ENCODE results near the gene NDUFAB1. TPM values are rescaled to one million over a fixed set of nuclear protein-coding genes. Genes with fewer than 3 reads are reported as not detected.

The NDUFAB1 gene
- polyA plus RNA-seq, 1 of the 3 experiments (the other 2 are of a cell fraction) = 187 TPM

- POLR2A ChIA-PET = no interaction called here
These were observed 29.4 kb downstream of the NDUFAB1 start for GRCh38 chr16:23566724-23567123.

DNA sequence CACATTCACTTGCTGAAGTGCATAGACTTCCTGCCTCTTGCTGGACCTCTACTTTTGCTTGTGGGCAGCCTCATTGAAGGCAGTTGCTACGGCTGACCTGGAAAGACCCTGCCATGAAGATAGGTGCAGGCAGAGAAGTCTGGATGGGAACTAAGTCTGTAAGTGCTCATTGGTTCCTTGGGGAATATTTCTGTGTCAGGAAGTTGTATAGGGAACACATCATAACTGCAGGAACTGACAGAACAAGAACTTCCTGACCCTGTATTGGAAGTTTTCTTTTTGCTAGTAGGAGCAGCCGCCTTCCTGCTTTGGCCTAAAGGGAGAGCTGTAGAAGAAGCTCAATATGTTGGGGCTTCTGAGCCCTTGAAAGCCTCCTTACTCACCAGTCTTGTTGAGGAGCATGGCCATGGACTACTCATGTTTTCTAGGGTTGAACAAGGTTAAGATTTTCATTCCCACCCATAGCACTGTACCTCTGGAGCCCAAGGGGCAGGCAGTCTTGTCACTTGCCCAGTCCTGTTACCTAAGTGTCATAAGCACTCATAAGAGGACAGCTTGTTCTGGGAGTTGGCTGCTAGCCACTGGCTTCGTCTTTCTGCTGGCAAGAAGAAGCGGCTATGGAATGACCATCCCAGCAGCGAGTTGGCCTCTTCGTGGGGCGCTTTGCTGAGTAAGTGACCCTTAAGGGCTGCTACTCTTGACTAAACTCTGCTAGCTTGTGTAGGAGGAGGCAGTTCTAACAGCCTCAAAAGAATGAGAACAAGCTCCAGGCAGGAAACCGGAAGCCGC is 31.3 kb downstream of the NDUFAB1 start:
- H3K9me3 ChIP-seq = no peaks in the 10 kb centered on the region
- DNase-seq = no peak
- H2AFZ ChIP-seq (ENCODE audit: low read depth) = no peak overlapping the region
- H3K9me2 ChIP-seq = no peaks in the 10 kb centered on the region
- ChIA-PET POLR2A (no interaction called here), CTCF (no interaction called here)
- no peak overlapping the region for H3K27ac ChIP-seq (ENCODE audit: low read depth in 2 of 2, low read length in 1 of 2)
- H3K4me1 ChIP-seq (ENCODE audit: control insufficient read depth in 1 of 2, insufficient read depth in 2 of 2, low read depth in 1 of 2, low read length in 1 of 2) = peaks cover 0 to 2% of the 10 kb centered on the region in 2 experiments; a peak in 3 of 4 replicates
- no peaks in the 10 kb centered on the region; the same call in none of the 2 replicates for H4K20me1 ChIP-seq (ENCODE audit: insufficient read depth)
- WGBS (ENCODE audit: low lambda C conversion rate) = 91% methylated on average over 9 of the region's 9 CpGs
- no peak overlapping the region for H3K4me3 ChIP-seq (ENCODE audit: low read depth in 2 of 2, low read length in 1 of 2)
- peaks cover 45% of the 10 kb centered on the region for H3K79me2 ChIP-seq (ENCODE audit: insufficient read depth)
- H3K9ac ChIP-seq = no peak overlapping the region
- TF ChIP-seq FOSL2 (IDR thresholded peaks at IDR 0.05; ENCODE audit: borderline replicate concordance, low read depth) = no peak
- no peak for TF ChIP-seq FOXJ3 (CRISPR knock-in tag; IDR thresholded peaks at IDR 0.05)
- no peak for TF ChIP-seq CTCF (IDR thresholded peaks at IDR 0.05)
- no peak for TF ChIP-seq TAF1 (IDR thresholded peaks at IDR 0.05; ENCODE audit: borderline replicate concordance, low read depth, low read length)
- no peak for TF ChIP-seq NFIC (IDR thresholded peaks at IDR 0.05; ENCODE audit: borderline replicate concordance)
- TF ChIP-seq, protein P1, sequence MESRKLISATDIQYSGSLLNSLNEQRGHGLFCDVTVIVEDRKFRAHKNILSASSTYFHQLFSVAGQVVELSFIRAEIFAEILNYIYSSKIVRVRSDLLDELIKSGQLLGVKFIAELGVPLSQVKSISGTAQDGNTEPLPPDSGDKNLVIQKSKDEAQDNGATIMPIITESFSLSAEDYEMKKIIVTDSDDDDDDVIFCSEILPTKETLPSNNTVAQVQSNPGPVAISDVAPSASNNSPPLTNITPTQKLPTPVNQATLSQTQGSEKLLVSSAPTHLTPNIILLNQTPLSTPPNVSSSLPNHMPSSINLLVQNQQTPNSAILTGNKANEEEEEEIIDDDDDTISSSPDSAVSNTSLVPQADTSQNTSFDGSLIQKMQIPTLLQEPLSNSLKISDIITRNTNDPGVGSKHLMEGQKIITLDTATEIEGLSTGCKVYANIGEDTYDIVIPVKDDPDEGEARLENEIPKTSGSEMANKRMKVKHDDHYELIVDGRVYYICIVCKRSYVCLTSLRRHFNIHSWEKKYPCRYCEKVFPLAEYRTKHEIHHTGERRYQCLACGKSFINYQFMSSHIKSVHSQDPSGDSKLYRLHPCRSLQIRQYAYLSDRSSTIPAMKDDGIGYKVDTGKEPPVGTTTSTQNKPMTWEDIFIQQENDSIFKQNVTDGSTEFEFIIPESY (IDR thresholded peaks at IDR 0.05; ENCODE audit: borderline replicate concordance, low read depth) = no peak
- TF ChIP-seq GATA2 (CRISPR knock-in tag; IDR thresholded peaks at IDR 0.05) = no peak
- no peak for TF ChIP-seq SIN3A (IDR thresholded peaks at IDR 0.05; ENCODE audit: borderline replicate concordance, low read depth, low read length)
- H3K27me3 ChIP-seq (ENCODE audit: insufficient read depth) = no peaks in the 10 kb centered on the region
- H3K36me3 ChIP-seq (replicated peaks in 1 of 2; ENCODE audit: control insufficient read depth in 1 of 2, insufficient read depth in 2 of 2, low read length in 1 of 2) = peaks cover 81 to 82% of the 10 kb centered on the region in 2 experiments
- H3K4me2 ChIP-seq = no peak overlapping the region
- H3F3A ChIP-seq (replicated peaks; ENCODE audit: insufficient read depth) = peaks cover 8% of the 10 kb centered on the region

More at GRCh38 chr16:23566724-23567123, 29.4 kb downstream of the NDUFAB1 start:
- no peak for DNase-seq
- H3K79me2 ChIP-seq (ENCODE audit: insufficient read depth) = peaks cover 25% of the 10 kb centered on the region; the same call in 1 of the 2 replicates
- CTCF ChIA-PET = interaction anchor here (0.8 to 1.6 kb wide), 2 partner anchors 14 to 30 kb away, joined by 3 to 4 read pairs; no protein-coding TSS in a partner anchor
- H3F3A ChIP-seq (replicated peaks; ENCODE audit: insufficient read depth) = peaks cover 8% of the 10 kb centered on the region
- H3K9ac ChIP-seq = no peak overlapping the region
- WGBS (ENCODE audit: low lambda C conversion rate) = 91% methylated on average over 8 of the region's 8 CpGs
- no peaks in the 10 kb centered on the region for H3K9me2 ChIP-seq
- no peak overlapping the region for H3K4me3 ChIP-seq (ENCODE audit: low read depth in 2 of 2, low read length in 1 of 2)
- no peak for TF ChIP-seq TEAD4 (IDR thresholded peaks at IDR 0.05; ENCODE audit: borderline replicate concordance, insufficient read depth)
- TF ChIP-seq RCOR1 (IDR thresholded peaks at IDR 0.05; ENCODE audit: low read length) = no peak
- no peak for TF ChIP-seq RFX5 (IDR thresholded peaks at IDR 0.05; ENCODE audit: low read length)
- no peaks in the 10 kb centered on the region for H3K27me3 ChIP-seq (ENCODE audit: insufficient read depth)
- H3K27ac ChIP-seq (ENCODE audit: low read depth in 2 of 2, low read length in 1 of 2) = no peak overlapping the region
- H3K36me3 ChIP-seq (replicated peaks in 1 of 2; ENCODE audit: control insufficient read depth in 1 of 2, insufficient read depth in 2 of 2, low read length in 1 of 2) = peaks cover 77 to 81% of the 10 kb centered on the region in 2 experiments
- no peaks in the 10 kb centered on the region; the same call in 1 of the 2 replicates for H4K20me1 ChIP-seq (ENCODE audit: insufficient read depth)
- no peaks in the 10 kb centered on the region for H3K4me1 ChIP-seq (ENCODE audit: control insufficient read depth in 1 of 2, insufficient read depth in 2 of 2, low read depth in 1 of 2, low read length in 1 of 2)
- no peak overlapping the region for H3K4me2 ChIP-seq
- H2AFZ ChIP-seq (ENCODE audit: low read depth) = no peak overlapping the region
- no peaks in the 10 kb centered on the region for H3K9me3 ChIP-seq
